GM12878 (cell line): Measurements from ENCODE around the gene ISG15. TPM values are rescaled to one million over a fixed set of nuclear protein-coding genes. Genes with fewer than 3 reads are reported as not detected.
A peak's percentile ranks its signal among the peaks of the same experiment; 100 is the strongest.

ENCODE experiments used
- ATAC-seq: fragments of 200-7000 bp; cut with Tn5 transposase; 3 replicates; pipeline ENCODE4 v1.9.1; 2020; ENCODE audit warnings: mild to moderate bottlenecking, moderate library complexity
- BruUV-seq: library from RNA; stranded (reverse); fragments of 400-500 nt; replicated peaks from 2 replicates; lab custom pipeline; 2021; lab: Mats Ljungman, UMichigan
- CTCF ChIA-PET: fragments of 300-600 bp; sonication (Branson Sonifier 250); formaldehyde crosslinking; extraction: SDS; loops from one replicate; lab custom pipeline; 2021; ENCODE audit warnings: inconsistent platforms; lab: Yijun Ruan, JAX
- POLR2A ChIA-PET: fragments of 350-600 bp; formaldehyde crosslinking; extraction: SDS; loops from one replicate; lab custom pipeline; 2021; ENCODE audit warnings: inconsistent platforms; lab: Charles Lee
- RAD21 ChIA-PET: fragments of 300-600 bp; sonication (Branson Sonifier 250); formaldehyde crosslinking; loops from one replicate; lab custom pipeline; 2023; ENCODE audit warnings: antibody characterized with exemption; ENCODE audit not compliant: unreplicated experiment; lab: Charles Lee
- SMC1A ChIA-PET: fragments of 300-600 bp; sonication (Branson Sonifier 250); formaldehyde crosslinking; loops from one replicate; lab custom pipeline; 2023; ENCODE audit not compliant: unreplicated experiment, uncharacterized antibody; lab: Charles Lee
- DNase-seq: peaks from one replicate; pipeline ENCODE4 v3.0.0-alpha.2; 2011; ENCODE audit warnings: low read depth, low spot score
- FAIRE-seq: peaks from 3 replicates; lab custom pipeline; 2011; peaks lifted over from hg19 to GRCh38; lab: Jason Lieb, UNC
- H2AFZ ChIP-seq: 2 replicates; pipeline ENCODE4 v1.6.0; 2011; ENCODE audit warnings: low read depth, low read length, control low read depth; ENCODE audit not compliant: control insufficient read depth
- H3K27ac ChIP-seq: 2 replicates; pipeline ENCODE4 v1.5.1; 2011; ENCODE audit warnings: control low read depth; ENCODE audit not compliant: control insufficient read depth, insufficient read depth
- H3K27me3 ChIP-seq, 2 experiments: replicated peaks in 1 of 2; 2 replicates each; pipeline versions ENCODE4 v1.6.0 to v1.6.1; 2011; ENCODE audit warnings: low read length in 1 of 2; ENCODE audit not compliant: control insufficient read depth in 2 of 2, insufficient read depth in 2 of 2
- H3K36me3 ChIP-seq, 2 experiments: 2 replicates each; pipeline ENCODE4 v1.5.1; 2011; ENCODE audit warnings: low read length in 1 of 2; ENCODE audit not compliant: control insufficient read depth in 2 of 2, insufficient read depth in 2 of 2
- H3K4me1 ChIP-seq: 2 replicates; pipeline ENCODE4 v1.6.1; 2011; ENCODE audit warnings: mild to moderate bottlenecking, low read length, moderate library complexity, mixed read lengths; ENCODE audit not compliant: control insufficient read depth, insufficient read depth
- H3K4me2 ChIP-seq: 2 replicates; pipeline ENCODE4 v1.6.0; 2011; ENCODE audit warnings: control low read depth; ENCODE audit not compliant: control insufficient read depth, insufficient read depth
- H3K4me3 ChIP-seq: fragments of 200-600 bp; sonication (generic); 2 replicates; pipeline ENCODE4 v1.5.1; 2016
- H3K79me2 ChIP-seq: 2 replicates; pipeline ENCODE4 v1.6.0; 2011; ENCODE audit warnings: low read length; ENCODE audit not compliant: control insufficient read depth, insufficient read depth
- H3K9ac ChIP-seq: 2 replicates; pipeline ENCODE4 v1.8.0; 2011; ENCODE audit warnings: low read length, control low read depth, mixed read lengths; ENCODE audit not compliant: control insufficient read depth, insufficient read depth
- H3K9me3 ChIP-seq: replicated peaks from 3 replicates; pipeline ENCODE4 v1.5.1; 2011; ENCODE audit warnings: mild to moderate bottlenecking, low read length; ENCODE audit not compliant: control insufficient read depth, insufficient read depth
- H4K20me1 ChIP-seq: 2 replicates; pipeline ENCODE4 v1.6.0; 2011; ENCODE audit not compliant: control insufficient read depth, insufficient read depth
- CHD2 ChIP-seq: IDR thresholded peaks from 2 replicates; pipeline ENCODE4 v1.6.1; 2011; ENCODE audit warnings: low read depth, low read length, improper control_type of control experiment, borderline replicate concordance
- GATAD2B ChIP-seq: fragments of 450-650 bp; conservative IDR thresholded peaks from 2 replicates; pipeline ENCODE4 v1.6.1; 2017; ENCODE audit warnings: low read depth, mild to moderate bottlenecking, moderate library complexity
- PBX3 ChIP-seq: IDR thresholded peaks from 2 replicates; pipeline ENCODE4 v1.6.1; 2011; ENCODE audit warnings: mild to moderate bottlenecking, low read depth, low read length, moderate library complexity; ENCODE audit not compliant: insufficient replicate concordance
- PRDM15 ChIP-seq: fragments of 450-650 bp; formaldehyde crosslinking; IDR thresholded peaks from 2 replicates; pipeline ENCODE4 v1.4.0; 2020; ENCODE audit warnings: mild to moderate bottlenecking, moderate library complexity
- RBBP5 ChIP-seq: fragments of 200-600 bp; sonication (generic); conservative IDR thresholded peaks from 2 replicates; pipeline ENCODE4 v1.6.1; 2016
- REST ChIP-seq: IDR thresholded peaks from 2 replicates; pipeline ENCODE4 v1.6.1; 2012; ENCODE audit warnings: mild to moderate bottlenecking, low read depth, low read length
- SMARCA5 ChIP-seq: fragments of 450-650 bp; IDR thresholded peaks from 2 replicates; pipeline ENCODE4 v1.6.1; 2017; ENCODE audit warnings: mild to moderate bottlenecking
- SUPT20H ChIP-seq: IDR thresholded peaks from 2 replicates; pipeline ENCODE4 v1.6.1; 2011; ENCODE audit warnings: low read depth, mild to moderate bottlenecking, low read length, moderate library complexity, borderline replicate concordance; ENCODE audit not compliant: control insufficient read depth
- TARDBP ChIP-seq: IDR thresholded peaks from 2 replicates; pipeline ENCODE4 v1.6.1; 2016; ENCODE audit warnings: borderline replicate concordance
- ZBED1 ChIP-seq: IDR thresholded peaks from 2 replicates; pipeline ENCODE4 v1.6.1; 2016; ENCODE audit warnings: borderline replicate concordance
- ZZZ3 ChIP-seq: IDR thresholded peaks from 2 replicates; pipeline ENCODE4 v1.6.1; 2011; ENCODE audit warnings: low read depth; ENCODE audit not compliant: control insufficient read depth, insufficient read length
- WGBS: methylation state at CpG from one replicate; pipeline ENCODE4 v1.1.6; 2016; ENCODE audit warnings: low lambda C conversion rate; ENCODE audit not compliant: insufficient replicate concordance, insufficient coverage; ENCODE audit errors: missing lambda C conversion rate; 5-methylcytosine and 5-hydroxymethylcytosine counted together
- in situ Hi-C: fragments of 300-500 bp; cut with MboI; formaldehyde crosslinking; loops from 9 replicates; pipeline ENCODE4 v1.14.3; 2018; ENCODE audit warnings: mixed read lengths
- intact Hi-C: fragments of 100-400 bp; cut with micrococcal nuclease; formaldehyde crosslinking; loops from one replicate; pipeline ENCODE4 v1.14.2; 2022; ENCODE audit not compliant: unreplicated experiment
- polyA plus RNA-seq, 11 experiments: library from polyadenylated mRNA; depleted of rRNA in 4 of 11; unstranded in 6 of 11; stranded (reverse) in 5 of 11; fragments of >200 nt; fragmentation: Nextera tagmentation in 4 of 11; fragmentation: Illumina TruSeq in 1 of 11; extraction: Ambion mirVana in 4 of 11; extraction: Trizol in 1 of 11; gene quantifications; 1 replicate in 1 of 11; 2 replicates in 10 of 11; pipeline versions ENCODE4 v1.2.1 to v1.2.3, GENCODE V29; 2011 to 2016; ENCODE audit warnings: inconsistent platforms in 2 of 11, missing spikeins in 2 of 11, low read depth in 1 of 11
- total RNA-seq, 4 experiments: library from RNA; depleted of rRNA in 3 of 4; stranded (reverse); fragments of >200 nt in 3 of 4; fragmentation: Illumina TruSeq in 1 of 4; extraction: Trizol in 1 of 4; gene quantifications; 2 replicates each; pipeline versions ENCODE4 v1.2.1 to v1.2.3, GENCODE V29; 2013 to 2021

ISG15 gene
- total and polyA plus RNA-seq, 10 of the 15 experiments (the other 5 are each of a cell fraction or from before 2014, with no cell fraction given), result 7.8 to 384 (median 274) TPM

- Histone ChIP-seq H3K27ac (no peak overlapping the region), H3K9ac (no peak overlapping the region), H4K20me1 (no peaks in the 10 kb centered on the region), H3K4me1 (peaks cover 28% of the 10 kb centered on the region), H3K36me3 (peaks cover 0 to 13% of the 10 kb centered on the region in 2 experiments; a peak in 3 of 4 replicates), H3K9me3 (no peaks in the 10 kb centered on the region), H3K4me3 (no peak overlapping the region), H3K27me3 (no peaks in the 10 kb centered on the region), H3K4me2 (no peak overlapping the region), H3K79me2 (no peaks in the 10 kb centered on the region), H2AFZ (no peak overlapping the region)
- intact Hi-C loops, result no loop called here
- TF ChIP-seq CHD2, result no peak
- peak; percentile 63 for TF ChIP-seq SMARCA5
- no peak for TF ChIP-seq ZBED1
- no peak for TF ChIP-seq SUPT20H
- TF ChIP-seq ZZZ3, result no peak
- TF ChIP-seq RBBP5, result no peak
- no peak for TF ChIP-seq TARDBP
- no peak for TF ChIP-seq PRDM15 (CRISPR knock-in tag)
- peak; percentile 21; the same call in 1 of the 2 replicates for TF ChIP-seq GATAD2B
- TF ChIP-seq REST, result no peak
- TF ChIP-seq PBX3, result no peak
- no peak for DNase-seq
- no peak for FAIRE-seq
- no peak for ATAC-seq
- SMC1A ChIA-PET, result interaction anchor here (1.7 kb wide), 1 partner anchor 250 kb away, joined by 3 read pairs; no protein-coding TSS in a partner anchor
- POLR2A ChIA-PET, result interaction anchor here (0.5 to 2.4 kb wide), 3 partner anchors 10 to 39 kb away, joined by 3 to 9 read pairs (median 9); no protein-coding TSS in a partner anchor
- in situ Hi-C loops, result no loop called here
- CTCF ChIA-PET, result interaction anchor here (1.3 to 3.3 kb wide), 4 partner anchors 19 to 26 kb away, joined by 3 to 29 read pairs (median 8); no protein-coding TSS in a partner anchor
- RAD21 ChIA-PET, result interaction anchor here (1.0 to 3.5 kb wide), 5 partner anchors 9 to 58 kb away, joined by 3 to 26 read pairs (median 5); no protein-coding TSS in a partner anchor
- BruUV-seq, result no TSS peak
- WGBS, result 89% methylated on average over 48 of the region's 60 CpGs
These were observed 27.8 kb downstream of the ISG15 start for GRCh38 chr1:1041092-1041523.
